GM21367 (cell line): ENCODE data around the gene SORCS2.

Experiments used
- ATAC-seq: cut with Tn5 transposase; IDR thresholded peaks from one replicate; pipeline ENCODE4 v1.9.1; 2021; ENCODE audit not compliant: unreplicated experiment

SORCS2 gene

GRCh38 chr4:7461230-7461629 lies 268.9 kb downstream of the SORCS2 start:
- ATAC-seq = no peak

GRCh38 chr4:7462509-7462971 lies 270.2 kb downstream of the SORCS2 start:
- no peak for ATAC-seq

- ATAC-seq = no peak
Measured at GRCh38 chr4:7463566-7464258, 271.4 kb downstream of the SORCS2 start.

- ATAC-seq = no peak
Measured at GRCh38 chr4:7464259-7464655, 271.9 kb downstream of the SORCS2 start.

GRCh38 chr4:7465017-7465416 lies 272.7 kb downstream of the SORCS2 start:
- ATAC-seq = no peak

GRCh38 chr4:7466215-7466614 lies 273.9 kb downstream of the SORCS2 start:
- ATAC-seq = no peak

GRCh38 chr4:7466904-7467303 lies 274.6 kb downstream of the SORCS2 start:
- ATAC-seq = no peak

GRCh38 chr4:7467471-7467870 lies 275.1 kb downstream of the SORCS2 start:
- no peak for ATAC-seq

GRCh38 chr4:7469023-7469422 lies 276.7 kb downstream of the SORCS2 start:
- no peak for ATAC-seq

GRCh38 chr4:7470111-7470510 lies 277.8 kb downstream of the SORCS2 start:
- ATAC-seq = no peak

GRCh38 chr4:7470522-7471128 lies 278.3 kb downstream of the SORCS2 start:
- ATAC-seq = no peak

- ATAC-seq = no peak
Measured at GRCh38 chr4:7472442-7473013, 280.2 kb downstream of the SORCS2 start.

GRCh38 chr4:7473081-7473480 lies 280.7 kb downstream of the SORCS2 start:
- no peak for ATAC-seq

GRCh38 chr4:7474320-7474719 lies 282.0 kb downstream of the SORCS2 start:
- no peak for ATAC-seq

- no peak for ATAC-seq
Measured at GRCh38 chr4:7475207-7475606, 282.9 kb downstream of the SORCS2 start.

GRCh38 chr4:7476820-7477219 lies 284.5 kb downstream of the SORCS2 start:
- ATAC-seq = no peak

GRCh38 chr4:7477695-7478094 lies 285.4 kb downstream of the SORCS2 start:
- ATAC-seq = no peak

GRCh38 chr4:7478665-7479064 lies 286.3 kb downstream of the SORCS2 start:
- no peak for ATAC-seq

- ATAC-seq = no peak
Measured at GRCh38 chr4:7480423-7480822, 288.1 kb downstream of the SORCS2 start.

GRCh38 chr4:7481227-7481626 lies 288.9 kb downstream of the SORCS2 start:
- no peak for ATAC-seq

- ATAC-seq = no peak
Measured at GRCh38 chr4:7485096-7485495, 292.8 kb downstream of the SORCS2 start.

GRCh38 chr4:7486101-7486500 lies 293.8 kb downstream of the SORCS2 start:
- ATAC-seq = no peak
